Right atrium auricular region (tissue), 2 donors: ENCODE data around the gene ZNF804A. TPM values are rescaled to one million over a fixed set of nuclear protein-coding genes. Genes with fewer than 3 reads are reported as not detected.
"Not testable (repeated sequence)": the region's sequence is repeated elsewhere in the genome, so short reads cannot be mapped to it uniquely, and the experiment has no call there.

Experiments used
- DNase-seq: peaks from one replicate; pipeline ENCODE4 v3.0.0-alpha.2; 2019; ENCODE audit warnings: low spot score
- H3K27ac ChIP-seq, 2 donors: fragments of 200-600 bp; sonication (generic); 1 replicate in 1 of 2; 2 replicates in 1 of 2; pipeline ENCODE4 v1.5.1; 2016 to 2019
- H3K27me3 ChIP-seq, 2 donors: fragments of 200-600 bp; sonication (generic); one replicate each; pipeline versions ENCODE4 v1.5.1 to v1.6.0; 2017 to 2019
- H3K36me3 ChIP-seq: fragments of 200-600 bp; sonication (generic); one replicate; pipeline ENCODE4 v1.5.1; 2016
- H3K4me1 ChIP-seq, 2 donors: fragments of 200-600 bp; sonication (generic); one replicate each; pipeline versions ENCODE4 v1.5.1 to v1.6.0; 2017 to 2019
- H3K4me3 ChIP-seq, 2 donors: fragments of 200-600 bp; sonication (generic); 1 replicate in 1 of 2; 2 replicates in 1 of 2; pipeline ENCODE4 v1.5.1; 2017 to 2019; ENCODE audit warnings: mild to moderate bottlenecking in 1 of 2, moderate library complexity in 1 of 2
- H3K9me3 ChIP-seq, 2 donors: fragments of 200-600 bp; sonication (generic); one replicate each; pipeline ENCODE4 v1.5.1; 2019
- CTCF ChIP-seq, 2 donors: fragments of 200-600 bp; sonication (generic); IDR thresholded peaks; one replicate each; pipeline ENCODE4 v1.5.1; 2019; ENCODE audit warnings: antibody characterized with exemption in 2 of 2
- total RNA-seq, 2 donors: library from RNA; depleted of rRNA; stranded (reverse); fragments of >200 nt; gene quantifications; one replicate each; pipeline ENCODE4 v1.1.0, GENCODE V29; 2016

Gene ZNF804A
- total RNA-seq, 2 donors from 2014 or later, result not detected

GRCh38 chr2:184756161-184756560 is 157.8 kb downstream of the ZNF804A start:
- Histone ChIP-seq H3K9me3 (no peaks in the 10 kb centered on the region), H3K27ac (no peak overlapping the region), H3K36me3 (no peaks in the 10 kb centered on the region), H3K4me1 (no peaks in the 10 kb centered on the region), H3K27me3 (no peaks in the 10 kb centered on the region), H3K4me3 (no peak overlapping the region)
- DNase-seq, result no peak
- TF ChIP-seq CTCF (IDR thresholded peaks at IDR 0.05), result no peak

GRCh38 chr2:184756885-184757284 is 158.6 kb downstream of the ZNF804A start:
- no peak for TF ChIP-seq CTCF (IDR thresholded peaks at IDR 0.05)
- H3K27ac ChIP-seq, result no peak overlapping the region
- no peak for DNase-seq
- H3K4me1 ChIP-seq, result no peaks in the 10 kb centered on the region
- no peaks in the 10 kb centered on the region for H3K36me3 ChIP-seq
- H3K27me3 ChIP-seq, result no peaks in the 10 kb centered on the region
- no peak overlapping the region for H3K4me3 ChIP-seq
- H3K9me3 ChIP-seq, result no peaks in the 10 kb centered on the region

DNA sequence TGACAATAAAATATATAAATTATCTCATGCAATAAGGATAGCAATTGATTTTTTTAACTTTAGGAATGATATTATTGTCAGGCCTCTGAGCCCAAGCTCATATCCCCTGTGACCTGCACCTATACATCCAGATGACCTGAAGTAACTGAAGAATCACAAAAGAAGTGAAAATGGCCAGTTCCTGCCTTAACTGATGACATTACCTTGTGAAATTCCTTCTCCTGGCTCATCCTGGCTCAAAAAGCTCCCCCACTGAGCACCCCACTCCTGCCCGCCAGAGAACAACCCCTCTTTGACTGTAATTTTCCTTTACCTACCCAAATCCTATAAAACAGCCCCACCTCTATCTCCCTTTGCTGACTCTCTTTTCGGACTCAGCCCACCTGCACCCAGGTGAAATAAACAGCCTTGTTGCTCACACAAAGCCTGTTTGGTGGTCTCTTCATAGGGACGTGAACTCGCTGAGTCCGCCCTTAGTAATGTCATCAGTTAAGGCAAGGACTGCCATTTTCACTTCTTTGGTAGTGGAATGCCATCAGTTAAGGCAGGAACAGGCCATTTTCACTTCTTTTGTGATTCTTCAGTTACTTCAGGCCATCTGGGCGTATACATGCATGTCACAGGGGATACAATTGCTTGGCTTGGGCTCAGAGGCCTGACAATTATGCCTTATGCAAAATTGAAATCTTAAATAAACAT is 161.4 kb downstream of the ZNF804A start:
- H3K9me3 ChIP-seq, H3K4me3 ChIP-seq, H3K4me1 ChIP-seq, DNase-seq, H3K27me3 ChIP-seq, H3K27ac ChIP-seq, H3K36me3 ChIP-seq: not testable (repeated sequence)

- Histone ChIP-seq H3K27me3 (no peaks in the 10 kb centered on the region), H3K9me3 (no peaks in the 10 kb centered on the region), H3K4me1 (no peaks in the 10 kb centered on the region), H3K4me3 (no peak overlapping the region), H3K36me3 (no peaks in the 10 kb centered on the region), H3K27ac (no peak overlapping the region)
- DNase-seq, result no peak
- no peak for TF ChIP-seq CTCF (IDR thresholded peaks at IDR 0.05)
Observed at GRCh38 chr2:184760931-184761330, 162.6 kb downstream of the ZNF804A start.

DNA sequence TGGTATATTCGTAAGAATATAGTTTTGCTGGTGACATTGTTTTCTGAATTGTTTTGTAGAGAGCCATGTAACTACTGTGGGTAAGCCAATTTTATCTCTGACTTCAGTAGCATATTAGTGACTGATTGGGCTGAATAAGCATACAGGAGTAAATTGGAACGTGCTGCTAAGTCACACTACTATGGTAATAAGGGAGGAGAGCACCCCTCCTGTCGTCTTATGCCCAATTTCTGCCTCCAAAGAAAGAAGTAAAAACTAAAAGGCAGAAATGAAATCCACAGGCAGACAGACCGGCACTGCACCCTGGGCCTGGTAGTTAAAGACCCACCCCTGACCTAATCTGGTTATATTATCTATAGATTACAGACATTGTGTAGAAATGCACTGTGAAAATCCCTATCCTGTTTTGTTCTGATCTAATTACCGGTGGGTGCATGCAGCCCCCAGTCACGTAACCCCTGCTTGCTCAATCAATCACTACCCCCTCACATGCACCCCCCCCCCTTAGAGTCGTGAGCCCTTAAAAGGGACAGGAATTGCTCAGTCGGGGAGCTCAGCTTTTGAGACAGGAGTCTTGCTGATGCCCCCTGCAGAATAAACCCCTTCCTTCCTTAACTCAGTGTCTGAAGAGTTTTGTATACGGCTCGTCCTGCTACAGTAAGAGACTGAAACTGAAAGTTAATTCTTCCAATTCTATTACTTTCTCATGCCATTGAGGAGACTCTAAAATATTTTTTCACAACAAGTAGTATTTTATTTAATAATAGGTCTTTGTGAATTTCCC is 167.0 kb downstream of the ZNF804A start:
- H3K27me3 ChIP-seq, result no peaks in the 10 kb centered on the region
- no peak for DNase-seq
- no peak for TF ChIP-seq CTCF (IDR thresholded peaks at IDR 0.05)
- no peaks in the 10 kb centered on the region for H3K36me3 ChIP-seq
- H3K9me3 ChIP-seq, result no peaks in the 10 kb centered on the region
- H3K27ac ChIP-seq, result no peak overlapping the region
- H3K4me1 ChIP-seq, result no peaks in the 10 kb centered on the region
- H3K4me3 ChIP-seq, result no peak overlapping the region

DNA sequence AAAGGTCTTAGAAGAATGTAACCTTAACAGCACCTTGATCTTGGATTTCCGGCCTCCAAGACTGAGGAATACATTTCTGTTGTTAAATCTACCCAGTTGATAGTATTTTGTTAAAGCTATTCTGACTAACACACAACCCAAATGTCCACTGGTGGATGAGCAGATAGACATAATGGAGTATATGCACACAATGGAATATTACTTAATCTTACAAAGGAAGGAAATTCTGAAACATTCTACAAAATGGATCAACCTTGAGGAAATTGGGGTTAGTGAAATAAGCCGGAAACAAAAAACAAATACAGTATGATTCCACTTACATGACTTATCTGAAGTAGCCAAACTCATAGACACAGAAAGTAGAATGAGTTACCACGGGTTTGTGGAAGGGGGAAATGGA is 168.7 kb downstream of the ZNF804A start:
- Histone ChIP-seq H3K4me3 (no peak overlapping the region), H3K36me3 (no peaks in the 10 kb centered on the region), H3K4me1 (no peaks in the 10 kb centered on the region), H3K9me3 (no peaks in the 10 kb centered on the region), H3K27ac (no peak overlapping the region), H3K27me3 (no peaks in the 10 kb centered on the region)
- no peak for DNase-seq
- no peak for TF ChIP-seq CTCF (IDR thresholded peaks at IDR 0.05)
